DOHH2 (cell line): ENCODE measurements around the gene GAS7.

Experiments
- H3F3A ChIP-seq: fragments of 200-600 bp; sonication (generic), shearing (Covaris generic); 2 replicates; pipeline ENCODE4 v1.6.0; 2016; ENCODE audit warnings: antibody characterized with exemption, mild to moderate bottlenecking; ENCODE audit not compliant: control insufficient read depth, insufficient read depth
- H3K27ac ChIP-seq: fragments of 200-600 bp; sonication (generic); 2 replicates; pipeline ENCODE4 v1.5.1; 2014; ENCODE audit warnings: low read depth, mild to moderate bottlenecking, low read length, moderate library complexity
- H3K27me3 ChIP-seq: fragments of 200-600 bp; sonication (generic); 2 replicates; pipeline ENCODE4 v1.6.1; 2014; ENCODE audit warnings: mild to moderate bottlenecking, low read length, mixed read lengths; ENCODE audit not compliant: control insufficient read depth
- H3K36me3 ChIP-seq: fragments of 200-600 bp; sonication (generic); 2 replicates; pipeline ENCODE4 v1.6.1; 2014; ENCODE audit warnings: mild to moderate bottlenecking, low read length, moderate library complexity, mixed read lengths; ENCODE audit not compliant: control insufficient read depth
- H3K4me1 ChIP-seq: fragments of 200-600 bp; sonication (generic); 2 replicates; pipeline ENCODE4 v1.6.1; 2014; ENCODE audit warnings: mild to moderate bottlenecking, low read length, mixed read lengths; ENCODE audit not compliant: control insufficient read depth
- H3K4me2 ChIP-seq: fragments of 200-600 bp; sonication (generic); 2 replicates; pipeline ENCODE4 v1.6.0; 2014; ENCODE audit warnings: mild to moderate bottlenecking, low read length, moderate library complexity
- H3K4me3 ChIP-seq: fragments of 200-600 bp; sonication (generic); 2 replicates; pipeline ENCODE4 v1.5.1; 2014; ENCODE audit warnings: mild to moderate bottlenecking, low read length, mixed read lengths
- H3K79me2 ChIP-seq: fragments of 200-600 bp; sonication (generic); 2 replicates; pipeline ENCODE4 v1.6.1; 2014; ENCODE audit warnings: mild to moderate bottlenecking, low read length, mixed read lengths; ENCODE audit not compliant: control insufficient read depth
- H3K9me2 ChIP-seq: fragments of 200-600 bp; sonication (generic); replicated peaks from 2 replicates; pipeline ENCODE4 v1.6.1; 2014; ENCODE audit warnings: mild to moderate bottlenecking, low read length, mixed read lengths; ENCODE audit not compliant: control insufficient read depth
- H3K9me3 ChIP-seq: fragments of 200-600 bp; sonication (generic); 2 replicates; pipeline ENCODE4 v1.6.1; 2014; ENCODE audit warnings: antibody characterized with exemption, low read length, mixed read lengths; ENCODE audit not compliant: control insufficient read depth, insufficient read depth
- H4K20me1 ChIP-seq: fragments of 200-600 bp; sonication (generic); 2 replicates; pipeline ENCODE4 v1.6.0; 2014; ENCODE audit warnings: low read depth, mild to moderate bottlenecking, antibody characterized with exemption, low read length, moderate library complexity; ENCODE audit not compliant: control insufficient read depth, insufficient read depth
- CTCF ChIP-seq: fragments of 200-600 bp; sonication (generic); IDR thresholded peaks from one replicate; pipeline ENCODE4 v1.5.1; 2014; ENCODE audit warnings: antibody characterized with exemption, mild to moderate bottlenecking, low read depth, low read length; ENCODE audit not compliant: poor library complexity, severe bottlenecking
- EZH2phosphoT487 ChIP-seq: fragments of 200-600 bp; sonication (generic); IDR thresholded peaks from 2 replicates; pipeline ENCODE4 v1.6.1; 2017; ENCODE audit warnings: borderline replicate concordance, mild to moderate bottlenecking, antibody characterized with exemption, low read length, moderate library complexity, mixed read lengths

GAS7 gene

GRCh38 chr17:10041287-10041612 lies 157.2 kb downstream of the GAS7 start:
- no peak overlapping the region for H3K4me2 ChIP-seq
- H3K4me3 ChIP-seq, result no peak overlapping the region
- no peaks in the 10 kb centered on the region for H3K9me2 ChIP-seq
- H3K36me3 ChIP-seq, result no peaks in the 10 kb centered on the region
- H3K27ac ChIP-seq, result no peak overlapping the region
- no peaks in the 10 kb centered on the region for H3K79me2 ChIP-seq
- H3K27me3 ChIP-seq, result peaks cover 3% of the 10 kb centered on the region; the same call in 1 of the 2 replicates
- TF ChIP-seq EZH2phosphoT487 (no peak), CTCF (no peak)
- H3F3A ChIP-seq, result no peaks in the 10 kb centered on the region
- H4K20me1 ChIP-seq, result no peaks in the 10 kb centered on the region
- no peaks in the 10 kb centered on the region for H3K4me1 ChIP-seq
- H3K9me3 ChIP-seq, result no peaks in the 10 kb centered on the region

- no peaks in the 10 kb centered on the region for H3K36me3 ChIP-seq
- no peak overlapping the region for H3K4me2 ChIP-seq
- no peak overlapping the region for H3K4me3 ChIP-seq
- TF ChIP-seq CTCF (no peak), EZH2phosphoT487 (no peak)
- no peaks in the 10 kb centered on the region for H3K9me3 ChIP-seq
- no peak overlapping the region for H3K27ac ChIP-seq
- no peaks in the 10 kb centered on the region for H3K79me2 ChIP-seq
- H3F3A ChIP-seq, result no peaks in the 10 kb centered on the region
- H4K20me1 ChIP-seq, result no peaks in the 10 kb centered on the region
- H3K27me3 ChIP-seq, result peaks cover 6% of the 10 kb centered on the region; the same call in 1 of the 2 replicates
- H3K4me1 ChIP-seq, result no peaks in the 10 kb centered on the region
- no peaks in the 10 kb centered on the region for H3K9me2 ChIP-seq
Measured at GRCh38 chr17:10036511-10037061, 161.8 kb downstream of the GAS7 start.

- H3K4me2 ChIP-seq, result no peak overlapping the region
- H3K9me2 ChIP-seq, result no peaks in the 10 kb centered on the region
- H3K27me3 ChIP-seq, result peaks cover 6% of the 10 kb centered on the region; the same call in 1 of the 2 replicates
- H3K9me3 ChIP-seq, result no peaks in the 10 kb centered on the region
- H3K4me1 ChIP-seq, result no peaks in the 10 kb centered on the region
- H3K27ac ChIP-seq, result no peak overlapping the region
- no peaks in the 10 kb centered on the region for H3K79me2 ChIP-seq
- no peaks in the 10 kb centered on the region for H3F3A ChIP-seq
- H4K20me1 ChIP-seq, result no peaks in the 10 kb centered on the region
- no peaks in the 10 kb centered on the region for H3K36me3 ChIP-seq
- TF ChIP-seq CTCF (no peak), EZH2phosphoT487 (no peak)
- no peak overlapping the region for H3K4me3 ChIP-seq
Measured at GRCh38 chr17:10035885-10036284, 162.5 kb downstream of the GAS7 start.
